CD4-positive, alpha-beta T cell (primary cell): ENCODE measurements around the gene STRBP. TPM values are rescaled to one million over a fixed set of nuclear protein-coding genes. Genes with fewer than 3 reads are reported as not detected.

ENCODE experiments used
- ATAC-seq: fragments of 200-7000 bp; cut with Tn5 transposase; one replicate; pipeline ENCODE4 v1.10.0; 2022; ENCODE audit warnings: mild to moderate bottlenecking; ENCODE audit not compliant: poor library complexity
- CTCF ChIA-PET: fragments of 350-600 bp; sonication (Branson Sonifier 250); formaldehyde crosslinking; loops from one replicate; lab custom pipeline; 2021; ENCODE audit warnings: antibody characterized with exemption, inconsistent platforms; lab: Charles Lee
- POLR2A ChIA-PET: fragments of 350-600 bp; sonication (Branson Sonifier 250); formaldehyde crosslinking; loops from one replicate; lab custom pipeline; 2021; ENCODE audit warnings: antibody characterized with exemption, inconsistent platforms; lab: Charles Lee
- DNase-seq, 14 experiments: peaks; one replicate each; pipeline ENCODE4 v3.0.0-alpha.2; 2013 to 2020; ENCODE audit warnings: mixed read lengths in 2 of 14
- H3K27ac ChIP-seq, 2 donors: one replicate each; pipeline versions ENCODE4 v1.5.1 to v1.7.0; 2013; ENCODE audit warnings: low read length in 2 of 2, low read depth in 1 of 2, mild to moderate bottlenecking in 1 of 2
- H3K27me3 ChIP-seq, 2 experiments: 1 replicate in 1 of 2; 2 replicates in 1 of 2; pipeline versions ENCODE4 v1.6.1 to v1.7.0; 2013; ENCODE audit warnings: low read length in 2 of 2, control low read depth in 1 of 2, mild to moderate bottlenecking in 1 of 2, moderate library complexity in 1 of 2; ENCODE audit not compliant: insufficient read depth in 2 of 2, control insufficient read depth in 1 of 2
- H3K36me3 ChIP-seq: one replicate; pipeline ENCODE4 v1.6.1; 2013; ENCODE audit warnings: low read length, control low read depth; ENCODE audit not compliant: insufficient read depth
- H3K4me1 ChIP-seq: one replicate; pipeline ENCODE4 v1.6.1; 2013; ENCODE audit warnings: low read length, control low read depth; ENCODE audit not compliant: insufficient read depth
- H3K4me3 ChIP-seq: one replicate; pipeline ENCODE4 v1.5.1; 2013; ENCODE audit warnings: mild to moderate bottlenecking, low read length, moderate library complexity
- H3K9me3 ChIP-seq, 2 experiments: 1 replicate in 1 of 2; 2 replicates in 1 of 2; pipeline versions ENCODE4 v1.6.1 to v1.7.0; 2013; ENCODE audit warnings: low read length in 2 of 2, mild to moderate bottlenecking in 2 of 2, control low read depth in 1 of 2, moderate library complexity in 1 of 2; ENCODE audit not compliant: control insufficient read depth in 1 of 2, insufficient read depth in 1 of 2
- H3K27ac Mint-ChIP-seq: one replicate; pipeline ENCODE4 v1.8.0; 2020; ENCODE audit warnings: mixed read lengths
- H3K27me3 Mint-ChIP-seq: one replicate; pipeline ENCODE4 v1.8.0; 2021; ENCODE audit warnings: mixed read lengths
- H3K36me3 Mint-ChIP-seq: one replicate; pipeline ENCODE4 v1.8.0; 2021; ENCODE audit warnings: low read depth, mixed read lengths
- H3K4me1 Mint-ChIP-seq: one replicate; pipeline ENCODE4 v1.8.0; 2021; ENCODE audit warnings: low read depth, mixed read lengths
- H3K4me3 Mint-ChIP-seq: one replicate; pipeline ENCODE4 v1.8.0; 2020; ENCODE audit warnings: mild to moderate bottlenecking, mixed read lengths
- H3K9me3 Mint-ChIP-seq: one replicate; pipeline ENCODE4 v1.8.0; 2020; ENCODE audit warnings: mixed read lengths
- CTCF ChIP-seq: fragments of 200-600 bp; IDR thresholded peaks from one replicate; pipeline ENCODE4 v1.8.0; 2022; ENCODE audit warnings: antibody characterized with exemption, mild to moderate bottlenecking
- intact Hi-C, 2 experiments: fragments of 100-400 bp; cut with DNase I in 1 of 2; cut with micrococcal nuclease in 1 of 2; formaldehyde crosslinking; loops; one replicate each; pipeline versions ENCODE4 v1.15.1 to v1.9.0; 2023 to 2025; cut with DNase I, micrococcal nuclease
- total RNA-seq, 174 experiments: library from RNA in 2 of 174; stranded (reverse) in 2 of 174; gene quantifications; one replicate each; pipeline ENCODE4 v1.2.3 and lab custom pipeline; 2021 to 2026

STRBP gene
- total RNA-seq, 2 experiments from 2014 or later, result 10.9 to 12.0 TPM

GRCh38 chr9:123096987-123097386, 171.4 kb downstream of the STRBP start:
- peaks cover 95% of the 10 kb centered on the region for H3K36me3 Mint-ChIP-seq
- H3K27ac Mint-ChIP-seq, result no peak overlapping the region
- intact Hi-C loops, result no loop called here
- H3K27me3 ChIP-seq, result no peaks in the 10 kb centered on the region
- H3K9me3 Mint-ChIP-seq, result no peaks in the 10 kb centered on the region
- no peak for TF ChIP-seq CTCF
- ChIA-PET CTCF (no interaction called here), POLR2A (no interaction called here)
- H3K4me3 Mint-ChIP-seq, result no peak overlapping the region
- H3K4me1 ChIP-seq, result no peaks in the 10 kb centered on the region
- H3K4me3 ChIP-seq, result no peak overlapping the region
- no peaks in the 10 kb centered on the region for H3K9me3 ChIP-seq
- no peaks in the 10 kb centered on the region for H3K27me3 Mint-ChIP-seq
- ATAC-seq (no peak), DNase-seq (no peak)
- H3K27ac ChIP-seq, result no peak overlapping the region
- H3K4me1 Mint-ChIP-seq, result no peaks in the 10 kb centered on the region
- peaks cover 62% of the 10 kb centered on the region for H3K36me3 ChIP-seq

GRCh38 chr9:123093141-123093540, 175.2 kb downstream of the STRBP start:
- Mint-ChIP-seq H3K9me3 (no peaks in the 10 kb centered on the region), H3K4me3 (no peak overlapping the region), H3K27me3 (no peaks in the 10 kb centered on the region), H3K27ac (no peak overlapping the region), H3K36me3 (peaks cover 96% of the 10 kb centered on the region), H3K4me1 (no peaks in the 10 kb centered on the region)
- CTCF ChIA-PET, result interaction anchor here (1.5 to 3.0 kb wide), 2 partner anchors 30 to 256 kb away, joined by 3 to 10 read pairs; no protein-coding TSS in a partner anchor
- Histone ChIP-seq H3K36me3 (peaks cover 58% of the 10 kb centered on the region), H3K27me3 (no peaks in the 10 kb centered on the region), H3K27ac (no peak overlapping the region), H3K9me3 (no peaks in the 10 kb centered on the region), H3K4me3 (no peak overlapping the region), H3K4me1 (no peaks in the 10 kb centered on the region)
- no peak for ATAC-seq
- TF ChIP-seq CTCF, result no peak
- intact Hi-C loops, result no loop called here
- POLR2A ChIA-PET, result interaction anchor here (1.3 kb wide), 1 partner anchor 13 kb away, joined by 3 read pairs; no protein-coding TSS in a partner anchor
- no peak for DNase-seq

GRCh38 chr9:123091459-123091858, 176.9 kb downstream of the STRBP start:
- H3K27me3 Mint-ChIP-seq, result no peaks in the 10 kb centered on the region
- no peaks in the 10 kb centered on the region for H3K27me3 ChIP-seq
- no peaks in the 10 kb centered on the region for H3K9me3 Mint-ChIP-seq
- no peak overlapping the region for H3K27ac ChIP-seq
- no peaks in the 10 kb centered on the region for H3K4me1 Mint-ChIP-seq
- ChIA-PET CTCF (interaction anchor here (0.6 kb wide), 1 partner anchor 30 kb away, joined by 3 read pairs; no protein-coding TSS in a partner anchor), POLR2A (no interaction called here)
- peaks cover 43% of the 10 kb centered on the region for H3K36me3 ChIP-seq
- no peak overlapping the region for H3K4me3 ChIP-seq
- intact Hi-C loops, result no loop called here
- TF ChIP-seq CTCF, result no peak
- H3K4me3 Mint-ChIP-seq, result no peak overlapping the region
- H3K36me3 Mint-ChIP-seq, result peaks cover 91% of the 10 kb centered on the region
- no peak overlapping the region for H3K27ac Mint-ChIP-seq
- H3K9me3 ChIP-seq, result no peaks in the 10 kb centered on the region
- no peaks in the 10 kb centered on the region for H3K4me1 ChIP-seq
- DNase-seq, result no peak
- no peak for ATAC-seq
